Measurements from ENCODE around the gene RNF115. TPM values are rescaled to one million over a fixed set of nuclear protein-coding genes. Genes with fewer than 3 reads are reported as not detected.

Gene RNF115
- total RNA-seq, result 16.4 TPM

DNA sequence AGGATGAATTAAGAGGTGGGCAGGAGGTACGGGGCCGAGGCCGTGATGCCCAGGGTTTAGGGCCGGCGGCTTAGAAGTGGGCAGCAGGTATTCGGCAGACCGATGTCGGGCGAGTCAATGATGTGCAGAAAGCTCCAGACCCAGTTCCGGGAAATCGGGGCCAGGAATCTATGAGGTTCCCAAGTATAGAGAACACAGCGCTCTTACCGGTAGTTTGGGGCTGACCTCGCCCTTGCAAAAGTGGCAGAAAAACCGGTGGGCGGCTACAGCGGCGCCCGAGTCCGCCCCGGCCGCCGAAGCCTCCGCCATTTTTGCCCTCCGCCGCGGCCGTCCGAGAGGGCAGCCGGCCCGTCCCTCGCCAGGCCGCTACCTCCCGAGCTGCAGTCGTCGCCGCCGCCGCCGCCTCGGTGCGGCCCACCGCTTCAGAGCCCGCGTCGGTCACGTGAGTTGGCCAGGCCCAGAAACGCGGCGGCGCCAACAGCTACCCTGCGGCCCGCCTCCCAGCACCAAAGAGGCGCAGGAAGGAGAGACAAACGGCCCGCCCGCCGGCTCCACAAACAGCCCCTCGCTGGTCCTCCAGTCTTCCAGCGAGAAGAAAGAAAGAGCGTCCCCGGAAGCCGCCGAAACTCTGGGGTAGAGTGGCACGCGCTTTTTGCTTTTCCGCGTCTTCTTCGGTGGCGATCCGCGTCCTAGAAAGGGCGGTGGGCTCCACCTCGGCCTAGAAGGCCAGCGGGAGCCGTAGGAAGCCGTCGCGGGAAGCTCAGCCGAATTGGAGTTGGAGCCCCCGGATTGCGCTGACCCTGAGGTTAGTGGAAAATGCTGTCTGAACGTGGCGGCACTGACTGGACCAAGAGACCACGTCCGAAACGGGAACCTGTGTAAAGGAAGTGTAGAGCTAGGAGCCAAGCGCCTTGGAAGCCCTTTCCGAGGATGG lies at the start of gene RNF115, which contains the start of gene POLR3C:
Gene RNF115, minus strand, starts transcription at position 531 of the 934 bp plus-strand sequence. Its CDS starts 222 bp downstream, at position 309.
Gene POLR3C, plus strand, starts transcription at position 636 of the 934 bp plus-strand sequence. CDS start 1,577 bp downstream, outside the sequence.
- Histone ChIP-seq H3K9me3 (ENCODE audit: low read depth, low read length) (no peaks in the 10 kb centered on the region), H3K4me3 (ENCODE audit: low read length) (peak within 1 kb of the TSS; percentile 97), H3K27me3 (ENCODE audit: insufficient read depth, low read length) (no peaks in the 10 kb centered on the region), H3K4me1 (ENCODE audit: insufficient read depth, low read length) (peaks cover 13% of the 10 kb centered on the region)

DNA sequence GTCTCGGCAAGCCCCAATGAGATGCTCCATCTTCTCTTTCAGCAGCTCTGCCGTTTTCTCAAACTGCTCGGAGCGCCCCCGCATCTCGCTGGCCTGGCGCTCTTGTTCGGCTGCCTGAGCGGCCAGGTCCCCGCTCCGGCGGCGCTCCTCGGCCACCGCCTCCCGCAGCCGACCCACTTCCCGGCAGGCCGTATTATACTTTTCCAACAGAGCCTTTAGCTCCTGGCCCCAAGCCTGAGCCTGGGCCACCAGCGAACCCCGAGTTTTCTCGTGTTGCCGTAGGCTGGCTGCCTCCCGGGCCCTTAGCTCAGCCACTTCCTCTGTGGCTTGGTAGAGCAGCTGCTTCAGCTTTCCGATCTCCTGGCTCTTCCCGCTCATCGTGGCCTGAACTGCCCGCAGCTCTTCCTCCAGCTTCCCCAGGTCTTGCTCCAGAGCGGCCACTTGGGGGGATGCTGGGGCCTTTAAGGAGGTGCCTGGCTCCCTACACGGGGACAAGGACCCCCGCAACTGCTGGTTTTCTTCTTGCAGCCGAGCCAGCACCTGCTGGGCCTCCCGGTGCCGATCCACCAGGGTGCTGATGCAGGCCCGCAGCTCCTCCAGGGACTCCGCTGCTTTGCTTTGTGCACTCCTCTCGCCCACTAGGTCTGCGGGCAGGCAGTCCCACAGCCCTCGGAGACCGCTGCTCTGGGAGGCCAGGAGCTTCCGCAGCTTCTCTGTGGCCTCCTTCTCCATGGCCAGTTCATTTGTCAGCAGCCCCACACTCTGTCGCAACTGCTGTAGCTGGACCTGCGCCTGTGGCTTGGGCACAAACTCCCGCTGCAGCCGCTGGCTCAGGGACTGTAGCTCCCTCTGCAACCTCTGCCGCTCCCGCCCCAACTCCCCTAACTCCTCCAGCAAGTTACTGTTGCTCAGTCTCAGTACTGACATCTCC lies 48.4 kb upstream of the RNF115 start:
- no peaks in the 10 kb centered on the region for H3K27me3 ChIP-seq (ENCODE audit: insufficient read depth, low read length)
- H3K9me3 ChIP-seq (ENCODE audit: low read depth, low read length), result no peaks in the 10 kb centered on the region
- H3K4me3 ChIP-seq (ENCODE audit: low read length), result peak overlapping the region; percentile 34

DNA sequence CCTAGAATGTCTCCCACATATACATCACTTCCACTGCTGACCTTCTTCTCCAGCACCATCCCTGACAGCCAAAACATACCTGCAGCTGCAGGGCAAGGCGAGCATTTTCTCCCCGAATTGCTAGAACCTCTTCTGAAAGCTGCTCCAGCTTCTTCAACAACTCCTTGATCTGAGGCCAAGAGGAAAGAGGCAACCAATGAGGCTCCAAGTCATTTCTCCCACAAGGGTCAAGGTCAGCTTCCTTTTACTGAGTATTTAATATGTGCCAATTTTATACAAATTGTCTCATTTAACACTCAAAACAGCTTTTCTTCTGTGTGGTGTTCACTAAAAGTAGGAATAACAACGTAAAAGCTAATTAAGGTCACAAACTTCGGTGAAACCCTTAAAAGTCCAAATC lies 44.3 kb upstream of the RNF115 start:
- H3K4me1 ChIP-seq (ENCODE audit: insufficient read depth, low read length), result peaks cover 18% of the 10 kb centered on the region
- no peak overlapping the region for H3K4me3 ChIP-seq (ENCODE audit: low read length)
- no peaks in the 10 kb centered on the region for H3K9me3 ChIP-seq (ENCODE audit: low read depth, low read length)
- no peaks in the 10 kb centered on the region for H3K27me3 ChIP-seq (ENCODE audit: insufficient read depth, low read length)

More for the DNA sequence above, 48.4 kb upstream of the RNF115 start:
- peaks cover 18% of the 10 kb centered on the region for H3K4me1 ChIP-seq (ENCODE audit: insufficient read depth, low read length)

DNA sequence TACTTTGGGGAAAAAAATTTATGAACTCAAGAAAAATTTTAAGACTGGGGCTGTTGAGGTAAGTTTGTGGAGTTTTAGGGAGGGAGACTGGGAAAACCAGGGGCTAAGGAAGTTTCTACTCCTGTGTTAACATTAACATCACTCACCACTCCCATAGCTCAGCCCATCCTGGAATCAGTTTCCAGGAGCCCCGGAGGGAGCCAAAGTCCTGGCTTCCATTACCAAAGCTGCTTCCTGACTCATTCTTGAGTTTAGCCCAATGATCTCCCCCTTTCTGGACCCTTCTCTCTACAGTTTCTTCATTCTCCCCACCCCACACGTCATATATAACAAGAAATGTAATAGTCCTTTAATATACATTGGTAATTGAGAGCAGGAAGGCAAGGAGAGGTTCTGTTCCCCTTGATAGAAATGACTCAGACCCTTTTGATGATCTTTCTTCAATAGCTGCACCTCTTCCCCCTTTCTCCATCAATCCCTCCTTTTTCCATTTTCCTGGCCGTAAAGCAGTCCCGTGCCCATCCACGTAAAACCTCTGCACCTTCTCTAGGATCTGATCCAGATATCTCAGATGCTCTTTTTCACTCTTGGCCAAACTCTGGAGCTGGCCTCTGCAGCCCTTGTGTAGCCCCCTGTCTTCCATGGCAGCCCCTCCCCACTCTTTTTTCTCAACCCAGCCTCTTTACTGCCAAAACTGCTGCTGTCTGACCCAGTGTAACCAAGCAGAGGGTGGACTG lies 39.6 kb upstream of the RNF115 start:
- Histone ChIP-seq H3K4me3 (ENCODE audit: low read length) (no peak overlapping the region), H3K4me1 (ENCODE audit: insufficient read depth, low read length) (peaks cover 5% of the 10 kb centered on the region), H3K27me3 (ENCODE audit: insufficient read depth, low read length) (no peaks in the 10 kb centered on the region), H3K9me3 (ENCODE audit: low read depth, low read length) (no peaks in the 10 kb centered on the region)

DNA sequence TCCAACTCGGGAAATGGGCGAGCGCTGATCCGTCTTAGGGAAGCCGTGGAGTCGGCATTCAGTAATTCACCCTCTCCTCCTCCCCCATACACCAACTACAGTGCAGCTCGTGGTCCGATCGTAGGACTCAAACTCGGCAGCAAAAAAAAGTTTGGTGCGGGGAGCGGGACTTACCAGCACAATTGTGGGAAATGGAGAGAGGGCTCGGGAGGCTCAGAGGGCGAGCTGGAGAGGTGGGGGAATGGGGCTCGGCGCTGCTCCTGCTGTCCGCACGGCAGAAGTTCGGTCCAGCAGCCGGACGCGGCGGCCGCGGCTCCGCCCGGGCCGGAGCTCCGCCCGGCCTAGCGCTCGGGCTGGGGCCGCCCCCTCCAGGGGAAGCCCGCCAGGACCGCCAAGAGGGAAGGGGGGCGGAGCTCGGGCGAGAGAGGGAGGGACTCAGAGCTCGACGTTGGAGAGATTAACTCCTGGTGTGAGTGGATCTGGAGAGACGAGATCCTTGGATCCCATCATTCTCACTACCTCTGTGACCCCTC lies 35.7 kb upstream of the RNF115 start:
- H3K4me1 ChIP-seq (ENCODE audit: insufficient read depth, low read length), result peaks cover 13% of the 10 kb centered on the region
- H3K27me3 ChIP-seq (ENCODE audit: insufficient read depth, low read length), result no peaks in the 10 kb centered on the region
- H3K4me3 ChIP-seq (ENCODE audit: low read length), result peak overlapping the region; percentile 88

DNA sequence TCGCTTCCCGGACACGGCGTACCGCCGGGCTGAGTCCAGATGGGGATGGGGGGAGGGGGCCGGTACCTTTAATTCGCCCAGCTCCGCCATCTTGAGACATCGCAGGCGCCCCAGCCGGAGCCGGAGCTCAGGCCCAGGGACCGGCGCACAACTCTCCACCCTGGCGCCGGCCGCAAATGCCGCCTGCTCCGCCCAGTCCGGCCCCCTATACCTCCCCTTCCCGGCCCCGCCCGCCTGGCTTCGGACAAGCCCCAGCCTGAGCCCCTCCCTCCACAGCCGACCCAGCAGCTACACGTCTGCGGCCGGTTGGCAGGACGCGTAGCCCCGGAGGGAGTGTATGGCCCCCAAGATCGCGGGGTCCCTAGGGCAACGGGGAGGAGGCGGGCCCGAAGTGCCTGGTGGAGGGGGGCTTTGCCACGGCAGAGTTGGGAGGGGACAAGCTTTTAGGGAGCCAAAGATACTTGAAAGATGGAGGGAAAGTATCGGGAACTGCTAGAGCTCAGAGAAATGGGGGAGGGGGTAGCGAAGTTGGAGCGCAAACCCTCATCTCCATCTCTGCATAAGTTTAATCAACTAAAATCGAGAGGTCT lies 35.1 kb upstream of the RNF115 start, which contains the start of gene PIAS3:
Gene PIAS3, minus strand, starts transcription at position 181 of the 590 bp plus-strand sequence. Its CDS starts 91 bp downstream, at position 90.
- Histone ChIP-seq H3K27me3 (ENCODE audit: insufficient read depth, low read length) (no peaks in the 10 kb centered on the region), H3K4me1 (ENCODE audit: insufficient read depth, low read length) (peaks cover 13% of the 10 kb centered on the region), H3K9me3 (ENCODE audit: low read depth, low read length) (no peaks in the 10 kb centered on the region), H3K4me3 (ENCODE audit: low read length) (peak within 1 kb of the TSS; percentile 88)

More for the DNA sequence above, 35.7 kb upstream of the RNF115 start:
- no peaks in the 10 kb centered on the region for H3K9me3 ChIP-seq (ENCODE audit: low read depth, low read length)

DNA sequence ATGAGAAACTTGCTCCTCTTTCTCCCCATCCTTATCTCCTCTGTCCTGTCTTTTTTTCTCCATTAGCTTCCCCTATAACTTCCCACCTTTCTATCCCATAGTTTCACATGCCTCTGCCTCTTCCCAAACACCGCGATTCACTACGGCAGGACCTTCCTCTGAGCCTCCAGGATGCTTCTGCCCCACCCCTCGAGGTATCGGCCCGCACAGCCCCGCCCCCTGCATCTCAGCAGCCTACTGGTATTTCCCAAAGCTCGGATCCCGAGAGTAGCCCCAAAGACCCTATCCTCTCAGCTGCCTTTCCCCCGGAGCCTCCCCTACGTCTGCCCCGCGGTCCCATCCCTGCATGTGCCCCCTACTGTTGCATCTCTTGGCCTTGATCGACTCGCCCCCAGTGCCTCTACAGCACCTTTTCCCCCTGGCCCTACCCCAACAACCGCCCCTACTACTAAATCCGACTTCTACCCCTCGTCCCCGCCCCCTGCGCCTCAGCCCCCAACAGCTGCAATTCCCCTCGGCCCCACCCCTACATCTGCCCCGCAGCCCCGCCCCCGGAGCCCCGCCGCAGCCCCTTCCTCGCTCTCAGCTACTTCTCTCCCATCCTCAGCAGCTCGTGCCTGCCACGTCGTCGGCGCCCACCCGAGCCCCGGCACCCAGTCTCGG lies 34.5 kb upstream of the RNF115 start:
- no peaks in the 10 kb centered on the region for H3K9me3 ChIP-seq (ENCODE audit: low read depth, low read length)
- H3K4me3 ChIP-seq (ENCODE audit: low read length), result peak overlapping the region; percentile 88
- H3K27me3 ChIP-seq (ENCODE audit: insufficient read depth, low read length), result no peaks in the 10 kb centered on the region
- peaks cover 13% of the 10 kb centered on the region for H3K4me1 ChIP-seq (ENCODE audit: insufficient read depth, low read length)

DNA sequence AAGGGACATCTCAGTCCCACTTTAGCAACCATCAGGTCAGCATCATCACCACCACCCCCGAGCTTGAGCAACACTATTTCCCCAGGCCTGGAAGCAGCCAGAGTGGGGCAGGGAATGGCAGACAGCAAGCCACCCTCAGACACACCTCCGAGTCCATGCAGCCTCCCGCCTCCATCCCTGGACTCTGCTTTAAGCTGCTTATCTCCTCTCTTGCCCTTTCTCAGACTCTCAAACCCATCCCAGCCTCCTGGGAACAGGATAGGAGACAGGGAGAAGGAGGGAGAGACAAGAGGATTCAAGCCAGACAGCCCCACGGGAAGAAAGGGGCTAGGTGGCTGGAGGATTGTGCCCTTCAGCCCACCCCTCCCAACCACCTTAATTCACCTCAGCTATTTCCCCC lies 33.3 kb upstream of the RNF115 start:
- Histone ChIP-seq H3K9me3 (ENCODE audit: low read depth, low read length) (no peaks in the 10 kb centered on the region), H3K27me3 (ENCODE audit: insufficient read depth, low read length) (no peaks in the 10 kb centered on the region), H3K4me1 (ENCODE audit: insufficient read depth, low read length) (peaks cover 13% of the 10 kb centered on the region), H3K4me3 (ENCODE audit: low read length) (no peak overlapping the region)

DNA sequence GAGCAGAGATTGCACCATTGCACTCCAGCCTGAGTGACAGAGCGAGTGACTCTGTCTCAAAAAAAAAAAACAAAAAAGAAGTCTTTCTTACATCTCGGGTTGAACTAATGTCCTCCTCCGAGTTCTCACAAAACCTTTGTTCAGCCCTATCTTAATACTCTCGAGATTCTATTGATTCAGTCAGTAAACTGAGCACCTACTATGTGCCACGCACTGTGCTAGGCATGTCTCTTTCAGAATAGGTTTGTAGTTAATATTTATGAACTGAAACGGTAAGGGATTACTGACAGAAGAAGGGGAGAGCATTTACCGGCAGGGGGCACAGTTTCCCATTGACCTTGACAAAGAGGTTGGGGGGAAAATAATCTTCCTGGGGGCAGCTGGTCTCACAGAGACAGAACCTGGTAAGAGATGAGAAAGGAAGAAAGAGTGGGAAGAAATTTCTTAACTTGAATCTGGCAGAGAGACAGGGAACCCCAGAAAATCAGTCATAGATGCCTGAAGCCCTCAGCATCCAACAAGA lies 31.6 kb upstream of the RNF115 start:
- no peak overlapping the region for H3K4me3 ChIP-seq (ENCODE audit: low read length)
- H3K4me1 ChIP-seq (ENCODE audit: insufficient read depth, low read length), result peaks cover 13% of the 10 kb centered on the region
- H3K27me3 ChIP-seq (ENCODE audit: insufficient read depth, low read length), result no peaks in the 10 kb centered on the region
- H3K9me3 ChIP-seq (ENCODE audit: low read depth, low read length), result no peaks in the 10 kb centered on the region

DNA sequence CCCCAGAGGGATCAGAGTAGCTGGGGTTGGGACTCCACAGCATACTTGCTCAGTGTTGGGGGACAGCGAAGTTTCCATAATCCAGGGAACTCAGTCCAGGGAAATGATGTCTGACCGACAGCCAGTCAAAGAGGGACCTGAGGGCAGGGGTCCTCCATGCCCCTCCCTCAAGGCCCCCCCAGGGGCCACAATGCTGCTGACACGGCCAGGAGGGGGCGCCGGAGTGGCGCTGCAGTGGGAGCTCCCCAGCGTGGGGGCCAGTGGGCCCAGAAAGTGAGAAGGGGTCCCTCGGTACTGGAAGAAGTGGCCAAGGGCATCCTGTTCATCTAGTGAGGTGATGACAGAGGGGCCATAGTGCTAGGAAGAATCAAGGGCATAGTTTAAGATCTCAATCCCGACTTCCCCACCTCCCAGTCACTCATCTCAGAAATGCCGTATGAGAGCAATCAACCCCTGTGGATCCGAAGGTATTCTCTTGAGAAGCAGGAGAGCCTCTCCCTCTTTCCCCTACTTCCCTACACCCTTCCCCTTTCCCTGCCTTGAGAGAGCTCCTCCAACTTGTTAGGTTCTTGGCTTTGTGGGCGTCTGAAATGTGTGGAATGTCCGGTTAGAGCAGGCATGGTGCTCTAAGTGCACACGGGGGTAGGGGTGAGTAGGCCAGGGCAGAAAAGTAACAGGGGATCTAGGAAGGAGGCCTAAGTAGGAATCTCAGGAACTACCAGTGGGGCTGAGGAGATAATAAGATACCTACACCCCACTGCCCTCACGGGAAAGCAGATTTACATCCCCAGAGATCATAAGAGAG lies 25.7 kb upstream of the RNF115 start:
- Histone ChIP-seq H3K4me3 (ENCODE audit: low read length) (no peak overlapping the region), H3K9me3 (ENCODE audit: low read depth, low read length) (no peaks in the 10 kb centered on the region), H3K27me3 (ENCODE audit: insufficient read depth, low read length) (no peaks in the 10 kb centered on the region), H3K4me1 (ENCODE audit: insufficient read depth, low read length) (peaks cover 17% of the 10 kb centered on the region)

DNA sequence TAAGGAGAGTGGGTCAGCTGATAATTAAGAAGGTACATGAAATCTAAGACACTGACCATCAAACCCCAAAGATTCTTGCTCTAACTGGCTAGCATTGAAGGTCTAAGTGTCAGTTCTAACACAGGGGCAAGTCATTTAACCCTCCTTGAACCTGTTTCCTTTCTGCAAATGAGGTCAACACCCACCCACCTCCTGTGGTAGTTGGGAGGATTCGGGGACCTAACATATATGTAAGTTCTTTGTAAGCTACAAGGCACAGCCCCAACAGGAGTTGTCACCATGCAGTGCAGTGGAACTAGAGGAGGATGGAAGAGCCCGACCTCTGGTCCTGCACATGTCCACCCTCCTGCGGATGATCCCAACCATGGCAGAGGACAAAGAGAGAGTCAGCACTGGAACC lies 23.9 kb upstream of the RNF115 start:
- Histone ChIP-seq H3K4me3 (ENCODE audit: low read length) (no peak overlapping the region), H3K4me1 (ENCODE audit: insufficient read depth, low read length) (peaks cover 17% of the 10 kb centered on the region), H3K27me3 (ENCODE audit: insufficient read depth, low read length) (no peaks in the 10 kb centered on the region), H3K9me3 (ENCODE audit: low read depth, low read length) (no peaks in the 10 kb centered on the region)

DNA sequence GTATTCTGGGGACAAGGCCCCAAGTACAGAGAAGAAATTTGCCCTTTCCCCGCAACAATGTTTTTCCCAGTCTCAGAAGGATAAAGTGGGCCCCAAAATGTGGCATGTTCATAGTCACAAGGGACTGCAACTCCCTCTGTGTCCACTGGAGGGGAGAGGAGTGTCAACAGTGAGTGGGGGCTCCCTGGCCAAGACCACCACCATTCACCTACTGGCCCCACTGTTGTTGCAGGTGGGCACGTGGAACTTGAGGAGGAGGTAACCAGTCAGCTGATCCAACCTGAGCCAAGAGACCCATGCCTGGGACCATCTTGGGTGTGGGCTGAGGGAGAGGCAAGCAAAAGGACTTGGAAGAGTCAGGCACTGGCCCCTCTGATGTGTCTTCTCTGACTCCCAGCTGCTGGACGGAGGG lies 22.3 kb upstream of the RNF115 start:
- Histone ChIP-seq H3K27me3 (ENCODE audit: insufficient read depth, low read length) (no peaks in the 10 kb centered on the region), H3K9me3 (ENCODE audit: low read depth, low read length) (no peaks in the 10 kb centered on the region), H3K4me1 (ENCODE audit: insufficient read depth, low read length) (peaks cover 17% of the 10 kb centered on the region), H3K4me3 (ENCODE audit: low read length) (peak overlapping the region; percentile 58)

Data from mononuclear cell (primary cell).